GM19468 (cell line): Measurements from ENCODE around the gene DCLRE1B.

ENCODE experiments used
- ATAC-seq: cut with Tn5 transposase; IDR thresholded peaks from one replicate; pipeline ENCODE4 v1.9.1; 2021; ENCODE audit warnings: mild to moderate bottlenecking, moderate library complexity, moderate number of reproducible peaks; ENCODE audit not compliant: unreplicated experiment; ENCODE audit errors: extremely low read depth

Gene DCLRE1B

GRCh38 chr1:113886417-113887401, 18.4 kb upstream of the DCLRE1B start:
- no peak for ATAC-seq

GRCh38 chr1:113887402-113888175, 17.5 kb upstream of the DCLRE1B start, which contains the start of gene BCL2L15:
TSS of gene BCL2L15 (minus strand) at chr1:113887581. CDS start at chr1:113887375, 206 bp downstream.
- no peak for ATAC-seq

- ATAC-seq = no peak
Measured at GRCh38 chr1:113890816-113891215, 14.3 kb upstream of the DCLRE1B start.

GRCh38 chr1:113891631-113892220, 13.4 kb upstream of the DCLRE1B start:
- ATAC-seq = no peak

- ATAC-seq = no peak
Measured at GRCh38 chr1:113893267-113893666, 11.9 kb upstream of the DCLRE1B start.

GRCh38 chr1:113895098-113895497, 10.0 kb upstream of the DCLRE1B start:
- no peak for ATAC-seq

GRCh38 chr1:113895961-113896360, 9.2 kb upstream of the DCLRE1B start:
- no peak for ATAC-seq

GRCh38 chr1:113898241-113898814, 6.8 kb upstream of the DCLRE1B start:
- ATAC-seq = no peak

- ATAC-seq = no peak
Measured at GRCh38 chr1:113899111-113899510, 6.0 kb upstream of the DCLRE1B start.

- ATAC-seq = no peak
Measured at GRCh38 chr1:113901191-113901590, 3.9 kb upstream of the DCLRE1B start.

- ATAC-seq = no peak
Measured at GRCh38 chr1:113903501-113904292, 1.4 kb upstream of the DCLRE1B start.

GRCh38 chr1:113904293-113904673, 843 bp upstream of the DCLRE1B start:
- ATAC-seq = peak; percentile 16

GRCh38 chr1:113905435-113905861, 322 bp downstream of the DCLRE1B start:
- ATAC-seq = no peak

GRCh38 chr1:113912594-113913311, 7.6 kb downstream of the DCLRE1B start:
- no peak for ATAC-seq

- no peak for ATAC-seq
Measured at GRCh38 chr1:113913312-113913668, 8.2 kb downstream of the DCLRE1B start.

- no peak for ATAC-seq
Measured at GRCh38 chr1:113913887-113914664, 8.9 kb downstream of the DCLRE1B start.

- ATAC-seq = no peak
Measured at GRCh38 chr1:113916974-113917373, 11.8 kb downstream of the DCLRE1B start.

GRCh38 chr1:113917400-113918082, 12.4 kb downstream of the DCLRE1B start:
- ATAC-seq = no peak
